NCI-H1417 (cell line): ENCODE results near the gene ASXL2.
"Not testable (repeated sequence)": the region's sequence is repeated elsewhere in the genome, so short reads cannot be mapped to it uniquely, and the experiment has no call there.

ENCODE experiments used
- DNase-seq, 3 experiments: peaks; one replicate each; lab custom pipeline; 2025; lab: John Stamatoyannopoulos, UW

The ASXL2 gene

DNA sequence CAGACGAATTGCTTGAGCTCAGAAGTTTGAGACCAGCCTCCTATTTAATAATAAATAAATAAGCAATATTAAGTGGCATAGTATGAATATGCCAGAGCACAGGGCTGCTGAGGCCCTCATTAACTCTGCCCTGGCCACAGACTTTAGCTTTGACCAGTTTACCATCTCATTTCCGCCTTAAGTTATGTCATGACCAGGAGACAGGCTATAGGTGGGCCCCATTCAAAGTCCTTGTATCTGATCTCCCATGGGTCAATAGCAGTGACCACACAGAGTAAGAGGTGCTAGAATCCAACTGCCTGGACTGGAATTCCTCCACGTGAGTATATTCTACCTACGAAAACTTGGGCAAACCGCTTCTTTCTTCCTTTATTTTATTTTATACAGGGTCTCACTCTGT is 13.4 kb upstream of the ASXL2 start:
- no peak for DNase-seq

DNA sequence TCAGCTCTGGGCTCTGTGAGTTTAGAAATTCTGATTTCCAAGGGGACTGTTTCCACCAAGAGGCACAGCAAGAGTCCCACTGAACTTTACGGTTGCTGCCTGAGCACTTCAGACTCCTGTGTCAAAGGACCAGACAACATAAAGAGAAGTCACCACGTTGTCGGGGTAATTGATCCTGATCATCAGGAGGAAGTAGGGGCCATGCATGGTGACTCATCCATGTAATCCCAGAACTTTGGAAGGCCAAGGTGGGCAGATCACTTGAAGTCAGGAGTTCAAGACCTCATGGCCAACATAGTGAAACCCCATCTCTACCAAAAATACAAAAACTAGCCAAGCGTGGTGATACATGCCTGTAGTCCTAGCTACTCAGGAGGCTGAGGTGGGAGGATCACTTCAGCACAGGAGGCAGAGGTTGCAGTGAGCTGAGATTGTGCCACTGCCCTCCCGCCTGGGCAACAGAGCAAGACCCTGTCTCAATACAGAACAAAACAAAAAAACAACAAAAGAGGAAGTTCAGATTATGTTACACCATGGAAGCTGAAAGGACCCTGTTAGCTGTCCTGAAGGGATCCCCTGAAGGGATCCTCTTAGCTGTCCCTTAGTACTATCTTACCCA is 9.4 kb upstream of the ASXL2 start:
- no peak for DNase-seq

DNA sequence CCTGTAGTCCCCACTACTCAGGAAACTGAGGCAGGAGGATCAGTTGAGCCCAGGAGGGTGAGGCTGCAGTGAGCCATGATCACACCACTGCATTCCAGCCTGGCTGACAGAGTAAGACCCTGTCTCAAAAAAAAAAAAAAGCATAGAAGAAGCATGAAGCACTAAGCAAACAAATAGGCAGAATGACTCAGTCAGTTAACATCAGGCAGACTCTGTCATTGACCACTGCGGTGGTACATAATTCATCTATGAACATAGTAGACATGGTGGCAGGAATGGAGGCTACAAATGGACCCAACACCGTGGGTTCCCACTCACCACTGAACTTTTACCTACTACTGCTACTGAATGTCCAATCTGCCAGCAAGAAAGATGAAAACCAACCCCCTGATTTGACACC is 7.6 kb upstream of the ASXL2 start:
- no peak for DNase-seq

GRCh38 chr2:25881764-25882163 is 3.5 kb upstream of the ASXL2 start:
- DNase-seq, result no peak

GRCh38 chr2:25879133-25879730 is 945 bp upstream of the ASXL2 start:
- peak in 1 of 3 experiments; percentile 72 for DNase-seq

GRCh38 chr2:25877431-25878360 is 591 bp downstream of the ASXL2 start:
- peak; percentile 66 to 85 (median 75) for DNase-seq

DNA sequence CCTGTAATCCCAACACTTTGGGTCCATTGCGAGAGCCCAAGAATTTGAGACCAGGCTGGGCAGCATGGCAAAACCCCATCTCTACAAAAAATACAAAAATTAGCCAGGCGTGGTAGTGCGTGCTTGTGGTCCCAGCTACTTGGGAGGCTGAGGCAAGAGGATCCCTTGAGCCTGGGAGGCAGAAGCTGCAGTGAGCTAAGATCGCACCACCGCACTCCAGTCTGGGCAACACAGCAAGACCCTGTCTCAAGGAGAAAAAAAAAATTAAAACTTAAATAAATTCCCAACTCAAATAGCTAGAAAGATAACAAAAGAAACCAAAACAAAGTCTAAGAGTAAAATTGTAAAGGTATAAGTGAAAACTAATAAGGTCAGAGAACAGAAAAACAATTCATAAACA is 6.2 kb downstream of the ASXL2 start:
- no peak for DNase-seq

DNA sequence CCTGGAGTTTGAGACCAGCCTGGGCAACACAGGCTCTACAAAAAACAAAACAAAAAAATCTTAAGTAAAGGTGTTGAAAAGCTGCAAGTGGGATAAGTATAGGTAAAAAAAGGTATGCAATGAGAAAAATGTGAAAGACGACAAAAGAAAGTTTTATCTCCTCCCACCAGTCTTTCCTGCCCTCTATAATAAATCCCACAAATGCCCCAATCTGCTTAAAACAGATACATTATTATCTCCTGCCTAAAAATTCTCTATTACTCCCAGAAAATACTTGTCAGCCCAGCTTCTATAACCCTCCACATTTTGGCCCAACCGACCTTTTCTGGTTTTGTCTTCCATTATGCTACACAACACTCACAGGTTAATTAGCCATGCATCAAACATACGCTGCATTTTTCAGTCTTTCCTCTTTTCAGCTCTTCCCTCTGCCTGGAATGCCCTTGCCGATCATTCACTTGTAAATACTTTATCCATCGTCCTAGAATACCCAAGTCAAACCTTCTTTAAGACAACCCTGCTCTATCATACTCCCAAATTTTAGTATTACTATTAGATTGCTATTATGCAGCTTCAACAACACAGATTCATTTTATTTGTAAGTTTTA is 10.8 kb downstream of the ASXL2 start:
- DNase-seq, result no peak

DNA sequence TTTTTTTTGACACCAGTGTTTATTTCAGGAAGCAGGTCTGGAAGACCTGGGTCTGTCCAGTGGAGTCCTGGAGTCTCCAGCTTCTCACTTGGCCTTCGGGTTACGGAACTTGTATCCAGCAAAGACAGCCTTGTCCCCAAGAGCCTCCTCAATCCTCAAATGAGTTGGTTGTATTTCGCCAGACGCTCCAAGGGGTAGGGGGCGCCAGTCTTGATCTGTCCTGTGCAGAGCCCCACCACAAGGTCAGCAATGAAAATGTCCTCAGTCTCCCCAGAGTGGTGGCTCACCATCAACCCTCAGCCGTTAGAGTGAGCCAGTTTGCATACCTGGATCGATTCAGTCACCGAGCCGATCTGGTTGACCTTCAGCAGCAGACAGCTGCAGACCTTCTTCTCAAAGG is 21.9 kb downstream of the ASXL2 start:
- DNase-seq, result no peak

DNA sequence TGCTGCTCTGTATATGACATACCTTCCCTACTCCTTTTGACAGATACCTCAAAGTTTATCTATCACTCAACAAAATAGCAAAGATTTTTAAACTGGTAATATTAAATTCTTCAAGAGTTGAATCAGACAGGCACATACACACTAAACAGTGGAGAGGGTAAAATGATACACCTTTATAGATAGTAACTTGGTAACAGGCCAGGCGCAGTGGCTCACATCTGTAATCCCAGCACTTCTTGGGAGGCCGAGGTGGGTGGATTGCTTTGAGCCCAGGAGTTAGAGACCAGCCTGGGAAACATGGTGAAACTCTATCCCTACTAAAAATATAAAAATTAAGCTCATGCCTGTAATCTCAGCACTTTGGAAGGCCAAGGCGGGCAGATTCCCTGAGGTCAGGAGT is 23.2 kb downstream of the ASXL2 start:
- DNase-seq, result no peak

DNA sequence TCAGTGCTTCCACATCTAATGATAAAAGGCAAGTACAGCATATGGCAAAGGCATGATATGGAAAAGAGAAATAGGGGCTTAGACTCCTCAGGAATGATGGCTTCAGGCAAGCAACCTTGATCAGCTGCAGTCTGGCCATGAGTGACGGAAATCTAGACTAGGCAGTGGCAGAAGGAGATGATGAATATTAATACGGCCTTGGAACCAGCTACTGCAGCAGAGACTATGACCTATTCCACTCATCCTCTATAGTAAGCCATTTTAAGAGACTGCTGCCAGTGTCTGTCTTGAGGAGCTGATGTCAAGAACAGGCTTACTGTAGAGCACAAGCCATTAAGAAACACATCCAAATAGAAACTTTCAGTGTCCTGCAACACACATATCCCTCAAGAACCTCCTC is 23.7 kb downstream of the ASXL2 start:
- DNase-seq, result no peak

DNA sequence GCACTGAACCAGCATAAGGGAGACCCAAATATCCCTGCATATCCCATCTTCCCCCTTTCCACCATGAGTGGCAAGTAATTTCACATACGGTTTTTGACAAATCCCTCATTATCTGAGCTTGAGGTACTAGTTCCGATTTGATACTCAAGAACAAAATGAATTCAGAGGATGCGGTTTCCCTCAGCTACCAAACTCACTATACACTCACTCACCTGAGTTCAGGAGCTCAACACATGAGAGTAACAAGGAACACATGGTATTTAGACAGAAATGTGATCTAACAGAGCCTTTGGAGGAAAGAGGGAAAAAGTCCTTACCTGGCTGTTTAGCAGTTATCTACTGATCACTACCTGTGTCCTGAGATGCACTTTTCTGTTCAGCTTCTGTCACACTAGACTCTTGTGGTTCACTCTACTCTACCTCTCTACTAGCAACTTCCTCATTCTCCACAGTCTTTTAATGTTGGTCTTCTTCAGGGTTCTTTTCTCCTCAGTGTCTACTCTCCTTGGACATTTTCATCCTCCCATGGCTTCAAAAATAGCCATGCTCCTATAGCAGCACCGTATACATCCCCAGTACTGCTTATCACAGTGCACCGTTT is 25.1 kb downstream of the ASXL2 start:
- no peak for DNase-seq

GRCh38 chr2:25851740-25852503 is 26.4 kb downstream of the ASXL2 start:
- peak in 2 of 3 experiments; percentile 28 to 65 for DNase-seq

GRCh38 chr2:25850400-25850799 is 27.9 kb downstream of the ASXL2 start:
- DNase-seq, result not testable (repeated sequence)

DNA sequence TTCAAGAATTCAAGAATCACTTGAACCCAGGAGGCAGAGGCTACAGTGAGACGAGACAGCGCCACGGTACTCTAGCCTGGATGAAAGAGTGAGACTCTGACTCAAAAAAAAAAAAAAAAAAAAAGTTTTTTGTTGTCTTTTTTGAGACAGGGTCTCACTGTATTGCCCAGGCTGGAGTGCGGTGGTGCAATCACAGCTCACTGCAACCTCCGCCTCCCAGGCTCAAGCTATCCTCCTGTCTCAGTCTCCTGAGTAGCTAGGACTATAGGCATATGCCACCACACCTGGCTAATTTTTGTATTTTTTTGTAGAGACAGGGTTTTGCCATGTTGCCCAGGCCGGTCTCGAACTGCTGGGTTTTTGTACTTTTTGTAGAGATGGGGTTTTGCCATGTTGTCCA is 28.9 kb downstream of the ASXL2 start:
- DNase-seq, result not testable (repeated sequence)

- DNase-seq, result no peak
These were observed 32.3 kb downstream of the ASXL2 start for GRCh38 chr2:25845843-25846505.

DNA sequence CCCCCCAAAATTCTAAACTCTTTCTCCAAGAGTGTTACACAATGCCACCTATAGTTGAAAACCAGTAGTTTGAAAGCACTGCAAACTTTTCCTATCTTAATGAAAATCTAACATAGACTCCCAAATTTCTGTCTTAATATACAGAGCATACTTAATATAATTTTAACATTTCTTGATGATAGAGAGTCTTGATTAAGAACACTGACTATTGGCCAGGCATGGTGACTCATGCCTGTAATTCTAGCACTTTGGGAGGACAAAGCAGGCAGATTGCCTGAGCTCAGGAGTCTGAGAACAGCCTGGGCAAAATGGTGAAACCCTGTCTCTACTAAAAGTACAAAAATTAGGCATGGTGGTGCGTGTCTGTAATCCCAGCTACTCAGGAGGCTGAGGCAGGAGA is 34.2 kb downstream of the ASXL2 start:
- no peak for DNase-seq

DNA sequence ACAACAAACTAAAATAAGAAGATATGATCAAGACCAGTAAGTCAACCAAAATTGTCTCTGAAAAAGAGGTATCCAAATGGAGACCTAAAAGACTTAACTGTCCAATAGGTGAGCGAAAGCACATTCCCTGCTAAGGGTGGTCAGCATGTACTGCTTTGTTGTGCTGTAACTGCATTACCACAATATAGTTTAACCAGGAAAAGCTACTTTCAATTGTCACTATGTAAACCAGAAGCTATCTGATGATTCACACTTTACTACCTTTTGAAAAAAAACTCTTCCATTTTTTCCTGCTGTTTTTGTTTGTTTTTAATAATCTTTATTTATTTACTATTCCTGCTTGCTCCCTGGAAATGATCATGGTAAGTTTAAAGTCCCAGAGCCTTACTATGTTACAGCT is 36.1 kb downstream of the ASXL2 start:
- no peak for DNase-seq

DNA sequence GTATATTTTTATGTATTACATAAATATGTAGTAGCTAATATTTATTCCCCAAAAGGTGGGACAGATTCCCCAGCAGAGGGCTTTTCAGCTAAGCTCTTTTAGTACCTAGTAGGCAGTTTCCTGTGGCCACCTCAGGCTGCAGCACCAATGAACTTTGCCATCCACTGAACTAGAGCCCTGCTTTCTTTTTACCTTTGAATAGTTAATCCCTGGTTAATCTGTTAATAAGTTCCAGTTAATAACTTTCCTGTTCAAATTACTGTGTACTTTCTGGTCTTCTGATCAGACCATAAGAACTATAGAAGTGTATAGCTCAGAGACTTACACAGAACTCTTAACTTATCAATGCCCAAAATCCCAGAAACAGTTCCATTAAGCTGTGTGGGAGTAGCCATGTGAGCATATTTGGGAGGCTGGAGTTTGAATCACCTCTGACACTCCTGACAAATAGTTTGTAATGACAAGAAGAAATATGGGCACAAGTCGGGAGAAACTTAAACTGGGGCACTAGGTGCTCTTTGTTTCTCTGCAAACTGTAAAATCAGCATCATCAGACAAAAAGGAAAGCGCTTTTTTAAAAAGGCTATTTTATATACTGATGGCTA is 40.0 kb downstream of the ASXL2 start:
- DNase-seq, result no peak

GRCh38 chr2:25835906-25836305 is 42.4 kb downstream of the ASXL2 start:
- no peak for DNase-seq
